Inflammatory macrophage (primary cell): ENCODE data around the gene CC2D1A.
"Not testable (repeated sequence)": the region's sequence is repeated elsewhere in the genome, so short reads cannot be mapped to it uniquely, and the experiment has no call there.

ENCODE experiments used
- DNase-seq, 2 donors: peaks; one replicate each; pipeline ENCODE4 v3.0.0-alpha.2; 2020 to 2022

The CC2D1A gene

GRCh38 chr19:13963603-13964105, 57.7 kb downstream of the CC2D1A start:
- no peak for DNase-seq

GRCh38 chr19:13964776-13965175, 58.8 kb downstream of the CC2D1A start:
- DNase-seq = no peak

GRCh38 chr19:13965377-13965896, 59.4 kb downstream of the CC2D1A start:
- no peak for DNase-seq

- DNase-seq = no peak
Observed at GRCh38 chr19:13965926-13966683, 60.1 kb downstream of the CC2D1A start.

GRCh38 chr19:13966684-13967128, 60.7 kb downstream of the CC2D1A start:
- DNase-seq = no peak

DNA sequence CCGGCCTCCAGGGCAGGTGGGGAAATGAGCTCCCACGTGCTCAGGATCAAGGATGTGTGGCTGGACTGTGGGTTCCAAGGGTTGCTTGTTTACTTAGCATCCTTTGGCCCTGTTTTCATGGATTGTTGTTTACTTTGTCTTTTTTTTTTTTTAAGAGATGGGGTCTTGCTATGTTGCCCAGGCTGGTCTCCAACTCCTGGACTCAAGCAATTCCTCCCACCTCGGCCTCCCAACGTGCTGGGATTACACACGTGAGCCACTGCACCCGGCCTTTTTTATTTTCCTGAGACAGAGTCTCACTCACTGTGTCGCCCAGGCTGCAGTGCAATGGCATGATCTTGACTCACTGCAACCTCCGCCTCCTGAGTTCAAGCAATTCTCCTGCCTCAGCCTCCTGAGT, 61.2 kb downstream of the CC2D1A start:
- DNase-seq = not testable (repeated sequence)

DNA sequence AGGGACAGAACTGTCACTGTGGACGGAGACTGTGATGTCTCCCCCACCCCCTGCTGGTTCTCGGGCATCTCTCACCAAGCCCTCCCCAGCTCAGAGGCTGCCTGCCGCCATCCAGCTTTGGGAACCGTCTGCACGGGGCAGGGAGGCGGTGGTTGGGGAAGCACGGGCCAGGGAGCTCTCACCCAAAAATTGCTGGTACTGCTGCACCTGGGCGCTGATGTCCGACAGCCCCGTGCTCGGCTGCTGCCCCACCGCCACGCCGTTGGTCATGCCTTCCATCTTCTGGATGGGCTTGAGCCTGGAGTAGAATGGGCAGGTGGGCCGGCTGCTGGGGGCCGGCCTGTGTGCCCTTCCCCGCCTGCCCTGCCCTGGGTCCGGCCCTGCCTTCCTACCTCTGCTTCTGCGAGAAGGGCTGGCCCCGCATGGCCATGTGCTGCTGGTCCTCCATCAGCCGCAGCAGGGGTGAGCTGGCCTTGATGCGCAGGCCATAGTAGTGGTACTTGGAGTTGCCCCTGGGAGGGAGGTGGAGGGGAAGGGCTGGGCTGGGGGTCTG, 62.5 kb downstream of the CC2D1A start:
- DNase-seq = no peak

DNA sequence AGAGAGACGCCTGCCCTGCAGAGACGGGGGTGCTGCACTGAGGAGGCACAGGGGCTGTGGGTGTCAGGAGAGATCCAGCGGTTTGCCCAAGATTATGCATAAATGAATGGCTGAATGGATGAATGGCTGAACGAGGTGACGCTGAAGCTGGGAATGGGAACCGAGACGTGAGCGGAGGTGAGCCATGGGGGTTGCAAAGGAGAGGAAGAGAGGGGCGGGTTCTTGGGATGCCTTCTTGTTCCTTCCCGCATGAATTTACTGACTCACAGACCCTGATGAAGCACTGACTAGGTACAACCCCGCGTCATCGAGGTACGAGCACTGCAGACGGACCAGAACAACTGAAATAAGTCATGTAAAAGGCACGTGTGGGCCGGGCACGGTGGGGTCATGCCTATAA, 63.0 kb downstream of the CC2D1A start:
- no peak for DNase-seq

DNA sequence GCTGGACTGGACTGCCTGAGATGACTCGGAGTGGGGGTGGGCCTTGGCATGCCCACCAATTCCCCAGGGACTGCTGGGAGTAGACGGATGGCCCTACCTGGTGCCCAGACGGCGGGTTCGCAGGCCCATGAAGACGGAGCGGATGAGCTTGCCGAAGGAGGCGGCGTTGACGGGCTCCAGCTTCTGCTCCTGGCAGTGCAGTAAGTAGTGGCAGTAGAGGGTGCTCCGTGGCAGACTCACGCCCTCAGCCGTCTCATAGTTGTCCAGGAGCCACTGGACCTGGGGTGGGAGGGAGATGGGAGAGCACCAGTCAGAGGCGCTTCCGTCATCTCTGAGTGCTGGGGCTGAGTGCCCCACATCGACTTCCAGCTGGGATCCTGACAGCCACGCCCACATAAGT, 63.9 kb downstream of the CC2D1A start:
- DNase-seq = no peak

DNA sequence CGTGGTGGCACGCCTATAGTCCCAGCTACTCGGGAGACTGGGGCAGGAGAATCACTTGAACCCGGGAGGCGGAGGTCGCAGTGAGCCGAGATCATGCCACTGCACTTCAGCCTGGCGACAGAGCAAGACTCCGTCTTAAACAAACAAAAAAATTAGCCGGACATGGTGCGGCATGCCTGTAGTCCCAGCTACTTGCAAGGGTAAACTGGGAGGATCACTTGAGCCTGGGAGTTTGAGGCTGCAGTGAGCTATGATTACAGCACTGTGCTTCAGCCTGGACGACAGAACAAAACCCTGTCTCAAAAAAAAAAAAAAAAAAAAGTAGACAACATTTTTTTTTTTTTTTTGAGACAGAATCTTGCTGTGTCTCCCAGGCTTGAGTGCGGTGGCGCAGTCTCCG, 65.9 kb downstream of the CC2D1A start:
- DNase-seq = not testable (repeated sequence)

DNA sequence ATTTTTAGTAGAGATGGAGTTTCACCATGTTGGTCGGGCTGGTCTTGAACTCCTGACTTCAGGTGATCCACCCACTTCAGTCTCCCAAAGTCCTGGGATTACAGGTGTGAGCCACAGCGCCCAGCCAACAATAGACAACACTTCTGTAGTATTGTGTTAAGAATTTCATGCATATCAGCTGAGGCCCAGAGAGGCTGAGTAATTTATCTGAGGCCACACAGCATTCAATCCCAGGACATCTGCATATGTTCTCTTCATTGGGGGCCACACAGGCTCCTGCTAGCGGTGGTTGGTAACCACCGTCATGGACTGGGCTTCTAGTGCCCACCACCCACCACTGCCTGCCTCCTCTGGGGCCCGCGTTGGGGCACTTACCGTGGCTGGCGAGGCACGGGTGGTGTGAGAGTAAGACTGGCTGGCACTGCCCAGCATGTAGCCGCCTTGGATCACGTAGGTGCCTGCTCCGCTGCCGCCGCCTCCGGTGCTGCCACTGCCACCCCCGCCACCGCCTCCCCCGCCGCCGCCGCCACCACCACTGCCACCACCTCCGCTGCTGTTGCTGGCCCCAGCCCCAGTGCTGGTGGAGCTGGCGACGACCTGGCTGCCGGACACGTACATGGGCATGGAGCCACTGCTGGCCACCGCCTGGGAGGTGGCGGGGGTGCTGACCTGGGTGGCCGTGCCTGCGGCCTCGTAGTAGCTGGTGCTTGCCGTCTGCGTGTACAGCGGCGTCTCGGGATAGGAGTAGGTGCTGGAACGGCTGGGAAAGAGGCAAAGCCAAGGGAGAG, 66.6 kb downstream of the CC2D1A start:
- no peak for DNase-seq

- DNase-seq = not testable (repeated sequence)
Observed at GRCh38 chr19:13973479-13973878, 67.5 kb downstream of the CC2D1A start.

DNA sequence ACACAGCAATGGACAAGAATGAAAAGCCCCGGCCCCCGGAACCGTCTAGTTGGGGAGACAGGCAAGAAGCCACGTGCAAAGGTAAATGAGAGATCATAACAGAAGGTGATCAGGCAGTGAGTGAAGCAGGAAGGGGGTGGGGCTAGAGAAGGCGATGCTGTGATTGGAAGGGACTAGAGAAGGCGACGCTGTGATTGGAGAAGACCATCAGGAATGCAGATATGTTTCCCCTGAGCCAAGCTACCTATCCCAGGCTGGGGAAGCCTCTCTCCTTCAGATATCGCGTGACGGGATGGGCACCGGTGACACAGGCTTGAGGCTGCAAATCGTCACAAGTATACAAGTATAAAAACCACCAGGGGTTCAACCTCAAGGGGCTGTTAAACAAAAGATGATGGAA, 68.1 kb downstream of the CC2D1A start:
- no peak for DNase-seq

GRCh38 chr19:13975870-13976269, 69.9 kb downstream of the CC2D1A start:
- no peak for DNase-seq

GRCh38 chr19:13976446-13976845, 70.4 kb downstream of the CC2D1A start:
- no peak for DNase-seq

- no peak for DNase-seq
Observed at GRCh38 chr19:13977803-13978202, 71.8 kb downstream of the CC2D1A start.

DNA sequence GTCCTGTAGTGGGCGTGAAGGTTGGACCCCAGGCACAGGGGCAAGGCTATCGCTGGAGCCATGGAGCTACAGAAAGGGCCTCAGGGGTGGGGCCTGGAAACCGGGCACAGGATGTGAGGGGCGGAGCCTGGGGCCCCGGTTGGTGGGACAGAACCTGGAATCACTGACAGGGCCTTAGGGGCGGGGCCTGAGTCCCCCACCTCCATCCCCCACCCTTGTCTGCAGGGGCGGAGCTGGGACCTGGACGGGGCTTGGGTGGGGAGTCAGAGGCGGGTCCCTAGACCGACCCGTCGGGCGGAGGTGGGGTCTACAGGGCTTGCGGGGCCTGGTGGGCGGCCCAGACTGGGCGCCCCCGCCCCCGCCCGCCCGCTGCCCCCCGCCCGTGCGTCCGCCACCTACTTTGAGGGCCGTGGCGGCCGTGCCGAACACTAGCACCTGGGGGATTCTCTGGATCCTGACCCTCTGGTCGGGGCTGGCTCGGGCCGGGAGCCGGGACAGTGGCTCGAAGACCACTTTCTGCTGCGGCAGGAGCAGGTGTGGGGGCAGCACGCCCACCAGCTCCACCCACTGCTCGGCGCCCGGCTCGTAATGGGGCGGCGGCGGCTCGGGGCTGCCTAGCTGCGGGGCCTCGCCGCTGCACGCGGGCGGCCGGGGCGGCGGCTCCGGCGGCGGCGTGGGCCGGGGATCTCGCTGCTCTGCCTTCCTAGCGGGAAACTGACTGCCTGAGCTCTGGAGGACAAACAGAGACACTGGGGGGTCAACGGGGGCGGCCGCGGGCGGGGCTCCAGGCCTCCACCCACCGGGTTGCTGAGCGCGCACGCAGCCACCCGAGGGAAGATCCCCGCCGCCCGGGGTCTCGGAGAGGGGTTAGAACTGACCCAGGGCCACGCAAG, 72.6 kb downstream of the CC2D1A start:
- DNase-seq = peak in 1 of 2 donors; percentile 3

- peak in 1 of 2 donors; percentile 8 for DNase-seq
Observed at GRCh38 chr19:13979244-13979615, 73.2 kb downstream of the CC2D1A start.

GRCh38 chr19:13979686-13980085, 73.7 kb downstream of the CC2D1A start:
- DNase-seq = no peak

GRCh38 chr19:13980340-13980739, 74.3 kb downstream of the CC2D1A start:
- DNase-seq = no peak
